ENCODE data around the gene SORCS1. TPM values are rescaled to one million over a fixed set of nuclear protein-coding genes. Genes with fewer than 3 reads are reported as not detected.

SORCS1 gene
- total RNA-seq, 1 experiment from 2014 or later, result not detected

GRCh38 chr10:106929291-106929895 lies 235.1 kb downstream of the SORCS1 start:
- no peak overlapping the region for H3K4me2 ChIP-seq (ENCODE audit: low read length)
- BruUV-seq (replicated peaks), result no TSS peak
- TF ChIP-seq ATF3 (IDR thresholded peaks at IDR 0.05) (no peak), CBX3 (IDR thresholded peaks at IDR 0.05; ENCODE audit: low read depth) (no peak), EZH2phosphoT487 (IDR thresholded peaks at IDR 0.05; ENCODE audit: borderline replicate concordance) (no peak), POLR2AphosphoS5 (IDR thresholded peaks at IDR 0.05; ENCODE audit: low read depth, low read length) (no peak), EGR1 (IDR thresholded peaks at IDR 0.05; ENCODE audit: low read depth) (no peak), ZFX (IDR thresholded peaks at IDR 0.05) (no peak), FOSL1 (IDR thresholded peaks at IDR 0.05; ENCODE audit: low read depth) (no peak), YY1 (IDR thresholded peaks at IDR 0.05; ENCODE audit: extremely low read depth, insufficient replicate concordance, low read depth, low read length) (no peak), RAD21 (IDR thresholded peaks at IDR 0.05; ENCODE audit: low read depth) (no peak), POLR2A (IDR thresholded peaks at IDR 0.05; ENCODE audit: borderline replicate concordance, extremely low read depth, insufficient read depth, insufficient read length) (no peak), ZBTB33 (IDR thresholded peaks at IDR 0.05; ENCODE audit: extremely low read depth, insufficient replicate concordance, low read length) (no peak), SRF (IDR thresholded peaks at IDR 0.05; ENCODE audit: low read depth) (no peak), SIN3A (IDR thresholded peaks at IDR 0.05; ENCODE audit: low read depth) (no peak), SP1 (IDR thresholded peaks at IDR 0.05; ENCODE audit: low read depth) (no peak), TCF7L2 (IDR thresholded peaks at IDR 0.05; ENCODE audit: borderline replicate concordance, extremely low read depth, insufficient read depth, insufficient read length) (no peak)
- TF ChIP-seq, protein P1, sequence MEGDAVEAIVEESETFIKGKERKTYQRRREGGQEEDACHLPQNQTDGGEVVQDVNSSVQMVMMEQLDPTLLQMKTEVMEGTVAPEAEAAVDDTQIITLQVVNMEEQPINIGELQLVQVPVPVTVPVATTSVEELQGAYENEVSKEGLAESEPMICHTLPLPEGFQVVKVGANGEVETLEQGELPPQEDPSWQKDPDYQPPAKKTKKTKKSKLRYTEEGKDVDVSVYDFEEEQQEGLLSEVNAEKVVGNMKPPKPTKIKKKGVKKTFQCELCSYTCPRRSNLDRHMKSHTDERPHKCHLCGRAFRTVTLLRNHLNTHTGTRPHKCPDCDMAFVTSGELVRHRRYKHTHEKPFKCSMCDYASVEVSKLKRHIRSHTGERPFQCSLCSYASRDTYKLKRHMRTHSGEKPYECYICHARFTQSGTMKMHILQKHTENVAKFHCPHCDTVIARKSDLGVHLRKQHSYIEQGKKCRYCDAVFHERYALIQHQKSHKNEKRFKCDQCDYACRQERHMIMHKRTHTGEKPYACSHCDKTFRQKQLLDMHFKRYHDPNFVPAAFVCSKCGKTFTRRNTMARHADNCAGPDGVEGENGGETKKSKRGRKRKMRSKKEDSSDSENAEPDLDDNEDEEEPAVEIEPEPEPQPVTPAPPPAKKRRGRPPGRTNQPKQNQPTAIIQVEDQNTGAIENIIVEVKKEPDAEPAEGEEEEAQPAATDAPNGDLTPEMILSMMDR (IDR thresholded peaks at IDR 0.05 in 2 of 3, conservative IDR thresholded peaks at IDR 0.05 in 1 of 3; ENCODE audit: borderline replicate concordance in 1 of 3, insufficient read depth in 1 of 3, low read depth in 2 of 3, low read length in 2 of 3), result no peak
- TF ChIP-seq, protein P2, sequence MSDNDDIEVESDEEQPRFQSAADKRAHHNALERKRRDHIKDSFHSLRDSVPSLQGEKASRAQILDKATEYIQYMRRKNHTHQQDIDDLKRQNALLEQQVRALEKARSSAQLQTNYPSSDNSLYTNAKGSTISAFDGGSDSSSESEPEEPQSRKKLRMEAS (IDR thresholded peaks at IDR 0.05), result no peak
- TF ChIP-seq, protein P3, sequence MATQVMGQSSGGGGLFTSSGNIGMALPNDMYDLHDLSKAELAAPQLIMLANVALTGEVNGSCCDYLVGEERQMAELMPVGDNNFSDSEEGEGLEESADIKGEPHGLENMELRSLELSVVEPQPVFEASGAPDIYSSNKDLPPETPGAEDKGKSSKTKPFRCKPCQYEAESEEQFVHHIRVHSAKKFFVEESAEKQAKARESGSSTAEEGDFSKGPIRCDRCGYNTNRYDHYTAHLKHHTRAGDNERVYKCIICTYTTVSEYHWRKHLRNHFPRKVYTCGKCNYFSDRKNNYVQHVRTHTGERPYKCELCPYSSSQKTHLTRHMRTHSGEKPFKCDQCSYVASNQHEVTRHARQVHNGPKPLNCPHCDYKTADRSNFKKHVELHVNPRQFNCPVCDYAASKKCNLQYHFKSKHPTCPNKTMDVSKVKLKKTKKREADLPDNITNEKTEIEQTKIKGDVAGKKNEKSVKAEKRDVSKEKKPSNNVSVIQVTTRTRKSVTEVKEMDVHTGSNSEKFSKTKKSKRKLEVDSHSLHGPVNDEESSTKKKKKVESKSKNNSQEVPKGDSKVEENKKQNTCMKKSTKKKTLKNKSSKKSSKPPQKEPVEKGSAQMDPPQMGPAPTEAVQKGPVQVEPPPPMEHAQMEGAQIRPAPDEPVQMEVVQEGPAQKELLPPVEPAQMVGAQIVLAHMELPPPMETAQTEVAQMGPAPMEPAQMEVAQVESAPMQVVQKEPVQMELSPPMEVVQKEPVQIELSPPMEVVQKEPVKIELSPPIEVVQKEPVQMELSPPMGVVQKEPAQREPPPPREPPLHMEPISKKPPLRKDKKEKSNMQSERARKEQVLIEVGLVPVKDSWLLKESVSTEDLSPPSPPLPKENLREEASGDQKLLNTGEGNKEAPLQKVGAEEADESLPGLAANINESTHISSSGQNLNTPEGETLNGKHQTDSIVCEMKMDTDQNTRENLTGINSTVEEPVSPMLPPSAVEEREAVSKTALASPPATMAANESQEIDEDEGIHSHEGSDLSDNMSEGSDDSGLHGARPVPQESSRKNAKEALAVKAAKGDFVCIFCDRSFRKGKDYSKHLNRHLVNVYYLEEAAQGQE (IDR thresholded peaks at IDR 0.05; ENCODE audit: low read depth), result no peak

More at GRCh38 chr10:106929291-106929895, 235.1 kb downstream of the SORCS1 start:
- Histone ChIP-seq H3K9ac (ENCODE audit: low read length) (no peak overlapping the region), H3K79me2 (ENCODE audit: insufficient read depth, low read length) (no peaks in the 10 kb centered on the region), H3K4me3 (replicated peaks in 1 of 2; ENCODE audit: low read depth in 1 of 2, low read length in 2 of 2) (no peak overlapping the region), H3K4me1 (ENCODE audit: control insufficient read depth in 1 of 2, insufficient read depth in 2 of 2, low read length in 2 of 2) (no peaks in the 10 kb centered on the region), H3K9me3 (ENCODE audit: control insufficient read depth in 1 of 2, insufficient read depth in 1 of 2, low read depth in 1 of 2, low read length in 2 of 2) (peaks cover 26 to 28% of the 10 kb centered on the region in 2 experiments; a peak in 2 of 4 replicates), H2AFZ (ENCODE audit: low read depth, low read length, poor library complexity, severe bottlenecking) (no peak overlapping the region), H3K27ac (ENCODE audit: low read depth, low read length) (no peak overlapping the region), H3K27me3 (ENCODE audit: insufficient read depth, low read length) (no peaks in the 10 kb centered on the region), H3K36me3 (ENCODE audit: control insufficient read depth in 1 of 2, insufficient read depth in 2 of 2, low read length in 2 of 2) (no peaks in the 10 kb centered on the region), H4K20me1 (ENCODE audit: insufficient read depth) (no peaks in the 10 kb centered on the region), H3K9me2 (ENCODE audit: insufficient read depth) (no peaks in the 10 kb centered on the region)
- ATAC-seq, result no peak
- no peak for DNase-seq (ENCODE audit: low read depth, low spot score)
- RAD21 ChIA-PET (ENCODE audit: low non-redundant PET in 1 of 2, low total read pairs in 2 of 2, uncharacterized antibody in 2 of 2, unreplicated experiment in 2 of 2), result no interaction called here
- intact Hi-C loops (cut with micrococcal nuclease), result no loop called here
- CTCF ChIA-PET, result no interaction called here
- POLR2A ChIA-PET, result no interaction called here

Data from HCT116 (cell line).